Fibroblast of mammary gland (primary cell): ENCODE measurements around the gene DUOXA2.

Experiments used
- DNase-seq: peaks from one replicate; pipeline ENCODE4 v3.0.0-alpha.2; 2010; ENCODE audit warnings: low read depth
- H3K4me3 ChIP-seq: 2 replicates; pipeline ENCODE4 v1.5.1; 2011; ENCODE audit warnings: low read depth, mild to moderate bottlenecking, low read length, moderate library complexity; ENCODE audit not compliant: control insufficient read depth
- CTCF ChIP-seq: conservative IDR thresholded peaks from 2 replicates; pipeline ENCODE4 v1.5.1; 2011; ENCODE audit warnings: low read depth, low read length, inconsistent platforms; ENCODE audit not compliant: control insufficient read depth, insufficient read depth

DUOXA2 gene

GRCh38 chr15:45146405-45146804 lies 32.3 kb downstream of the DUOXA2 start:
- DNase-seq: peak; percentile 16
- no peak overlapping the region for H3K4me3 ChIP-seq
- no peak for TF ChIP-seq CTCF

- TF ChIP-seq CTCF: no peak
- no peak for DNase-seq
- H3K4me3 ChIP-seq: no peak overlapping the region
Measured at GRCh38 chr15:45147606-45148005, 33.5 kb downstream of the DUOXA2 start.

GRCh38 chr15:45148076-45149059 lies 34.2 kb downstream of the DUOXA2 start:
- DNase-seq: no peak
- TF ChIP-seq CTCF: no peak
- H3K4me3 ChIP-seq: no peak overlapping the region

GRCh38 chr15:45149060-45149459 lies 34.9 kb downstream of the DUOXA2 start:
- H3K4me3 ChIP-seq: no peak overlapping the region
- TF ChIP-seq CTCF: no peak
- no peak for DNase-seq

GRCh38 chr15:45150481-45150880 lies 36.4 kb downstream of the DUOXA2 start:
- TF ChIP-seq CTCF: no peak
- no peak for DNase-seq
- H3K4me3 ChIP-seq: no peak overlapping the region

GRCh38 chr15:45150997-45151396 lies 36.9 kb downstream of the DUOXA2 start:
- DNase-seq: no peak
- no peak overlapping the region for H3K4me3 ChIP-seq
- no peak for TF ChIP-seq CTCF
